Osteocyte (in vitro differentiated cells): Measurements from ENCODE around the gene C7orf25. TPM values are rescaled to one million over a fixed set of nuclear protein-coding genes. Genes with fewer than 3 reads are reported as not detected.

Source experiments
- DNase-seq: peaks from one replicate; pipeline ENCODE4 v3.0.0; 2021; ENCODE audit warnings: mixed read lengths; ENCODE audit not compliant: unreplicated experiment; ENCODE audit errors: extremely low spot score
- H3K27ac Mint-ChIP-seq: one replicate; pipeline ENCODE4 v1.8.0; 2021; ENCODE audit warnings: mild to moderate bottlenecking, mixed read lengths; ENCODE audit not compliant: unreplicated experiment
- H3K27me3 Mint-ChIP-seq: one replicate; pipeline ENCODE4 v1.8.0; 2021; ENCODE audit warnings: mixed read lengths; ENCODE audit not compliant: unreplicated experiment
- H3K36me3 Mint-ChIP-seq: one replicate; pipeline ENCODE4 v1.8.0; 2021; ENCODE audit warnings: mixed read lengths; ENCODE audit not compliant: unreplicated experiment
- H3K4me1 Mint-ChIP-seq: one replicate; pipeline ENCODE4 v1.8.0; 2021; ENCODE audit warnings: mixed read lengths; ENCODE audit not compliant: unreplicated experiment
- H3K4me3 Mint-ChIP-seq: one replicate; pipeline ENCODE4 v1.8.0; 2021; ENCODE audit warnings: mild to moderate bottlenecking, moderate library complexity, mixed read lengths; ENCODE audit not compliant: unreplicated experiment
- H3K9me3 Mint-ChIP-seq: one replicate; pipeline ENCODE4 v1.8.0; 2021; ENCODE audit warnings: mixed read lengths; ENCODE audit not compliant: unreplicated experiment
- long read RNA-seq: library from polyadenylated mRNA; unstranded; transcript quantifications from one replicate; pipeline ENCODE4 v2.0.0, GENCODE V29; 2021
- total RNA-seq: library from RNA; stranded (reverse); gene quantifications from 2 replicates; pipeline ENCODE4 v1.2.1, GENCODE V29; 2021
- TF ChIP-seq, protein P1 (sequence below): fragments of 200-600 bp; sonication (generic); IDR thresholded peaks from 2 replicates; pipeline ENCODE4 v1.5.0; 2021; ENCODE audit warnings: antibody characterized with exemption, mild to moderate bottlenecking, moderate library complexity

The C7orf25 gene
- total RNA-seq, result 5.9 and 9.9 TPM in 2 replicates
- long read RNA-seq, transcript C7orf25-201 (2 exons, 2,451 nt), result major isoform, 101 of 113 reads
- long read RNA-seq, partial matches to known transcripts, result 8 of 113 reads
- long read RNA-seq, other reads (novel, unspliced or antisense), result 0 of 113 reads

DNA sequence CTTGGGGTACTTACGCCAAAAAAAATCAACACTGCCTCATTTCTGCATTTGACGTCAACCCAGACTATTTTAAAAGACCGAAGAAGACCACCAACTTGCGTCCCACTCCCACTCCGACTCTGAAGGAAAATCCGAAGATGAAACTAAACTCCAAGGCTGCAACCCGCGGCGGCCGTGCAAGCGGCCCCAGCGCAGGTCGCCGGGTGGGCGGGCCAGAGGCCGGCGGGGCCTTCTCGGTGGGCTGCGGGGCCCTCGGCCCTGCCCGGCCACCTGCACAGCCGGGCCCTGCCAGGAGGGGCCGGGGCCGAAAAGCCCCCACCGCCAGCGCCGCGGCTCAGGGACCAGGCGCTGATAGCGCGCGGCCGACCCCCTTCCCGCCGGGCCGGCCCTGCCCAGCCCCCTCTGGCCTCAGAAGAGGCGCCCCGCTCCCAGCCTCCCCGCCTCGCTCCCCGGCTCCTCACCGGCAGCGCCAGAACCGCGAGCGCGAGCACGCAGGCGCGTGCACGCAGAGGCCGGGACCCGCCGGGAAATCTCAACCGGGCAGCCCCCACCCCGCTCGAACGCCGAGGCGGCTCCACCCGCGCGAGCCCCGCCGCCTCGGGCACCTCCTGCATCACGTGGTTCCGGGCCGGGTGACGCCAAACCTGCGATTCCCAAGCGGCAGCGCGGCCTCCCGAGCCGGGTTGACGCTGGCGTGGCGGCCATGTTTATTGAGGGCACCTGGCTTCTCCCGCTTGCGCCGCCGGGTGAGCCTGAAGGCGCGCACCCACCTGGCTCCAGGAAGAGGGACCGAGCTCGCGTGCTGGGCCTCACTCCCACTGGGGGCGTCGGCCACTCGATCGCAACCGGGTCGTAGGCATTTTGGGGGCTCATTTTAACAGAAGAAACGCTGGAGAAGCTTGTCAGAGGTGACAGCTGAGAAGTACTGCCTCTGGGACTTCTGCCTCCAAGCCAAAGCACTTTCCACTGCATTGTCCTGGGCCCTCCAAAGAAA lies at the start of gene C7orf25:
Gene C7orf25 (minus strand): TSS at position 617 of the 994 bp plus-strand sequence. CDS start 1,170 bp downstream, outside the sequence.
- peak within 1 kb of the TSS; percentile 98 for H3K4me3 Mint-ChIP-seq
- DNase-seq, result peak; percentile 98
- peaks cover 25% of the 10 kb centered on the region for H3K36me3 Mint-ChIP-seq
- peak within 1 kb of the TSS; percentile 89 for H3K27ac Mint-ChIP-seq
- no peaks in the 10 kb centered on the region for H3K9me3 Mint-ChIP-seq
- H3K4me1 Mint-ChIP-seq, result peaks cover 32% of the 10 kb centered on the region
- H3K27me3 Mint-ChIP-seq, result no peaks in the 10 kb centered on the region
- TF ChIP-seq, protein P1, sequence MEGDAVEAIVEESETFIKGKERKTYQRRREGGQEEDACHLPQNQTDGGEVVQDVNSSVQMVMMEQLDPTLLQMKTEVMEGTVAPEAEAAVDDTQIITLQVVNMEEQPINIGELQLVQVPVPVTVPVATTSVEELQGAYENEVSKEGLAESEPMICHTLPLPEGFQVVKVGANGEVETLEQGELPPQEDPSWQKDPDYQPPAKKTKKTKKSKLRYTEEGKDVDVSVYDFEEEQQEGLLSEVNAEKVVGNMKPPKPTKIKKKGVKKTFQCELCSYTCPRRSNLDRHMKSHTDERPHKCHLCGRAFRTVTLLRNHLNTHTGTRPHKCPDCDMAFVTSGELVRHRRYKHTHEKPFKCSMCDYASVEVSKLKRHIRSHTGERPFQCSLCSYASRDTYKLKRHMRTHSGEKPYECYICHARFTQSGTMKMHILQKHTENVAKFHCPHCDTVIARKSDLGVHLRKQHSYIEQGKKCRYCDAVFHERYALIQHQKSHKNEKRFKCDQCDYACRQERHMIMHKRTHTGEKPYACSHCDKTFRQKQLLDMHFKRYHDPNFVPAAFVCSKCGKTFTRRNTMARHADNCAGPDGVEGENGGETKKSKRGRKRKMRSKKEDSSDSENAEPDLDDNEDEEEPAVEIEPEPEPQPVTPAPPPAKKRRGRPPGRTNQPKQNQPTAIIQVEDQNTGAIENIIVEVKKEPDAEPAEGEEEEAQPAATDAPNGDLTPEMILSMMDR, result no peak

GRCh38 chr7:42961170-42961569 lies 49.3 kb upstream of the C7orf25 start:
- H3K9me3 Mint-ChIP-seq, result peaks cover 3% of the 10 kb centered on the region
- no peak for DNase-seq
- TF ChIP-seq, protein P1, result no peak
- H3K27me3 Mint-ChIP-seq, result peaks cover 45% of the 10 kb centered on the region
- H3K4me1 Mint-ChIP-seq, result no peaks in the 10 kb centered on the region
- H3K27ac Mint-ChIP-seq, result no peak overlapping the region
- H3K36me3 Mint-ChIP-seq, result no peaks in the 10 kb centered on the region
- no peak overlapping the region for H3K4me3 Mint-ChIP-seq

DNA sequence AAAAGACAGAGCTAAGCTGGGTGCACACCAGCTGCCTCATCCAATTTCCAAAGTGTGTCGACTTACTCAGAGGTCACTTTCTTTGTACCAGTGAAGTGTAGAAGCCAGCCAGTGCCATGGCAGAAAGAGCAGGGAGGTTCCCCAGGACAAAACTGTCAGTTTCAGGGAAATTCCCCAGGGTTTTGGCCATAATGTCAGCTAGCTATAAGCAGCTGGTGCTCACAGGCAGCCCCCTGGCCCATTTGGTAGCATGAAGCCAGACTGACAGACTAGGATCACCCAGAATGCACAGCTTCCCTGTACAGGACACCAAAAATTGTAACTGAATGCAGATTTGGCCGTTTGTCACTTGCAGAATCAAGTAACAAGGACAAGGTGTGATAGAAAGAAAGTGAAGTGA lies 48.9 kb upstream of the C7orf25 start:
- H3K4me3 Mint-ChIP-seq, result no peak overlapping the region
- peaks cover 45% of the 10 kb centered on the region for H3K27me3 Mint-ChIP-seq
- H3K27ac Mint-ChIP-seq, result no peak overlapping the region
- H3K36me3 Mint-ChIP-seq, result no peaks in the 10 kb centered on the region
- H3K4me1 Mint-ChIP-seq, result no peaks in the 10 kb centered on the region
- H3K9me3 Mint-ChIP-seq, result peaks cover 5% of the 10 kb centered on the region
- DNase-seq, result no peak
- TF ChIP-seq, protein P1, result no peak

DNA sequence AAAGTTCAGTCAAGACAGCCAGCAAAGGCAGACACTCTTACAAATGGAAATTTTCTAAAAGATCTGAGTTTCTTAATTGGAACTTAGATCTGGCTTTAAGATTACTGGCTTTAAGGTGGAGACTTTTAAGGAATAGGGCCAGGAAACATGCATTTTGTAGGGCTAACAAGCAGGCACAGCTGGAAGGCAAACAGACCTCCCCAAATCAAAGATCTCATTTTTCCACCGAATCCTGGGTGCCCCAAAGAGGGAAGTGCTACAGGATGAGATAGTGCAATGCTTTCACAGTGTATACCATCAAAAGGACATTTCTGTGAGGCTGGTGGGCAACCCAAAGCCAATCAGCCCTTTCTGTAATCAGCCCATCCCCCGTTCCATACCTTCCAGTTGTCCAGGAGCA lies 47.7 kb upstream of the C7orf25 start:
- Mint-ChIP-seq H3K4me3 (no peak overlapping the region), H3K9me3 (peaks cover 5% of the 10 kb centered on the region), H3K27ac (no peak overlapping the region), H3K36me3 (no peaks in the 10 kb centered on the region), H3K4me1 (no peaks in the 10 kb centered on the region), H3K27me3 (peaks cover 43% of the 10 kb centered on the region)
- DNase-seq, result no peak
- TF ChIP-seq, protein P1, result no peak

- TF ChIP-seq, protein P1, result no peak
- no peak overlapping the region for H3K4me3 Mint-ChIP-seq
- no peak overlapping the region for H3K27ac Mint-ChIP-seq
- peaks cover 42% of the 10 kb centered on the region for H3K27me3 Mint-ChIP-seq
- peaks cover 5% of the 10 kb centered on the region for H3K9me3 Mint-ChIP-seq
- no peaks in the 10 kb centered on the region for H3K4me1 Mint-ChIP-seq
- H3K36me3 Mint-ChIP-seq, result no peaks in the 10 kb centered on the region
- DNase-seq, result no peak
Measured at GRCh38 chr7:42956062-42956461, 44.2 kb upstream of the C7orf25 start.
